Right hindlimb (tissue), 1 donor: ENCODE data around the gene ARL4D.
"Not testable (repeated sequence)": the region's sequence is repeated elsewhere in the genome, so short reads cannot be mapped to it uniquely, and the experiment has no call there.

Experiments
- DNase-seq: peaks from one replicate; pipeline ENCODE4 v3.0.0-alpha.2; 2018

The ARL4D gene

GRCh38 chr17:43398724-43399595 lies at the start of gene ARL4D:
ARL4D (plus strand) TSS chr17:43398993; CDS start chr17:43399733, 740 bp downstream.
- peak; percentile 92 for DNase-seq

DNA sequence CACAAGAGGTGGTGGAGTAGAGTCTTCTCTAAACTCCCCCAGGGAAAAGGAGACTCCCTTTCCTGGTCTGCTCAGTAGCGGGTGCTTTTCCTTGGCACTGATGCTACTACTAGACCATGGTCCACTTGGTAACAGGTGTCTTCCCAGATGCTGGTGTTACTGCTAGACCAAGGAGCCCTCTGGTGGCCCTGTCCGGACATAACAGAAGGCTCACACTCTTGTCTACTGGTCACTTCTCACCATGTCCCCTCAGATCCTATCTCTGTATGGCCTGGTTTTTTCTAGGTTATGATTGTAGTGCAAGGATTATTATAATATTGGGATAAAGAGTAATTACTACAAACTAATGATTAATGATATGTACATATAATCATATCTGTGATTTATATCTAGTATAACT lies 49.7 kb upstream of the ARL4D start:
- DNase-seq = no peak

GRCh38 chr17:43350888-43351361 lies 47.9 kb upstream of the ARL4D start:
- DNase-seq = no peak

- no peak for DNase-seq
These were observed 47.1 kb upstream of the ARL4D start for GRCh38 chr17:43351691-43352090.

DNA sequence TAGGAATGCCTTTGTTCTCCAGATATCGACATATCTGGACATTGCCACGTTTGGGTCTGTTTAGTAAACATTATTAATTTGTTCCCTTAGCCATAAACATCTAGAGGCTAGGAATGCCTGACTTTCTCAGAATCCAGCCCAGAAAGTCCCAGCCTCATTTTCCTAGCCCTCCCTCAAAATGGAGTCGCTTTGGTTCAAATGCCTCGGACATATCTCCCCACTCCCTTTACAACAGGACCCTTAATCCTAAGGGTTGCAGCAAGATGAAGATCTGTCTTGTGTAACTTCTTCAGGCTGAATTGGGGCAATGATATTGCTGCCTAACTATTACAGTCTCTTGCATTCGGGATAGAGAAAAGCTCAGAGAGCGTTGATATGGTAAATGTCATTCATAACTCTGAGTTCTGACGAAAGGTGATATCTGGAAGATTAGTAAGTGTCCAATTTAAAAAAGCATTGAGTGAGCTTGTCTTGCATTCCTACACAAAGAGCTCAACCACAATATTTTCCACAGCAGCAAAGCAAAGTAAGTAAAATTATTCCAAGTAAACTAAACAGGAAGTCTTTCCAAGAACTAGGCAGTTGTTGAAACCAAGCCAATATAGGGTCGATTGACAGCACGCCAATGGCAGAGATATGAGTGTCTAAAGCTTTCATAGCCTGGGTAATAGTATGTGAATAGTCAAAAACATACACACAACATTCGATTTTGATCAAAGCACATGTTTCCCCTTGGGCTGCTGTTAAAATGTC lies 46.0 kb upstream of the ARL4D start:
- DNase-seq = no peak

GRCh38 chr17:43353393-43353792 lies 45.4 kb upstream of the ARL4D start:
- no peak for DNase-seq

- no peak for DNase-seq
These were observed 44.4 kb upstream of the ARL4D start for GRCh38 chr17:43354371-43354770.

GRCh38 chr17:43356450-43356849 lies 42.3 kb upstream of the ARL4D start:
- DNase-seq = no peak

- peak; percentile 73 for DNase-seq
These were observed 41.8 kb upstream of the ARL4D start for GRCh38 chr17:43356999-43357398.

- no peak for DNase-seq
These were observed 39.2 kb upstream of the ARL4D start for GRCh38 chr17:43359469-43360110.

DNA sequence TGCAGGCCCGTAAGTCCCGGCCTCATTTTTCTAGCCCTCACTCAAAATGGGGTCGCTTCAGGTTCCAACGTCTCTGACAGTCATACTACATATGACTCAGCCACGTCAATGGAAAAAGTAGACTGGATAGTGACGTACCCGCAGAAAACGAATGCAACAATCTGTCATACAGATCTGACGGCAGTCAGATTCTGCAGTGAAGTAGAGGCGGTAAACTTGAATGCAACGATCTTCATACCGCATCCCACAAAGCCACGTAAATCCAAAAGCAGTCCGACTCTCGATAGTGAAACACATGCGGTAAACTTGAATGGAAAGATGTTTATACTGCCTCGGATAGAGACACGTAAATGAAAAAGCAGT lies 38.4 kb upstream of the ARL4D start:
- peak; percentile 74 for DNase-seq

DNA sequence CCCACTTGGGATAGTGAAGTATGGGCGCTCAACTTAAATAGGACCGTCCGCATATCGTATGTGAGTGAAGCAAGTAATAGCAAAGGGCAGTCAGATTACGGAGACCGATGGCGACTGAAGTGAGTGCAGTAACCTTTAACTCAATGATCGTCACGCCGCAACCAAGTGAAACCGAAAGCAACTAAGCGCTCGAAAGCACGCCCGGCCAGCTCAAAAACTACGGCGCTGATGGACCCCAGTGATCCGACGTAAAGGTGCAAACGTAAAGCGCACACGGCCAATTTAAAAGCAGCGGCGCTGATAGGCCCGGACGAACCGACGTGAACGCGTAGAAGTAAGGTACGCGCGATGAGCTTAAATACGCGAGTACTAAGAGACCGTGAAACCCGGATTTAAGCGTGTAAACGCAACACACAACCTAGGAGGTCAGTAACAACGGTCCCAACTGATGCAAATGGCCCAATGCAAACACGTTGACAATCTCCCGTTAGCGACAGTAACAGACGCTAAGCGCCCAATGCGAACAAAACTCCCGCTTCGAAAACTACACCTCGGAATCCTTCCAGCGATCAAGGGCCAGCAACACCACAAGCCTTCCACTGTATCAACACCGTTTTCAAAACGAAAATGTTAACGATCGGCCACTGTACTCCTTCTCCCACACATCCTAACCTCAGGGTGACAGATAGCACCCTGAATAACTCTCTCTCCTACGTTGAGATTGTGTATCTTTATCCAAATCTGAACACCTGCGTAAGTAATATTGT lies 37.9 kb upstream of the ARL4D start:
- DNase-seq = peak; percentile 94

- DNase-seq = no peak
These were observed 35.4 kb upstream of the ARL4D start for GRCh38 chr17:43363181-43363925.

DNA sequence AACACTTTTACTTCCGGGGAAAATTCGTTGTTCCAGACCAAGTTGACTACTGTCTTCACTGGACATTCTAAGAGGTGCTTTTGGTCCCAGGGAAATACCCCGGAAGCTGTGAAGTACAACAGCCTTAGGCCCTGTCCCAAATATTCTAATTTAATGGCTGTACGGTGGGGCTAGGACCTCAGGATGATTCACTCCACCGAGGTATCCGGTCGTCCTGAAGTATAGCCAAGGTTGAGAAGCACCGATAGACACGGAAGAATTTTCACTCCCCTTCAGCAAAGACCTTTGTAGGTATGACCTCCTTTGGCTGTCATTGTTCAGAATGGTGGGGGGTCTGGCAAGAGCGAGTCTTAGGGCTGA lies 34.9 kb upstream of the ARL4D start:
- no peak for DNase-seq

DNA sequence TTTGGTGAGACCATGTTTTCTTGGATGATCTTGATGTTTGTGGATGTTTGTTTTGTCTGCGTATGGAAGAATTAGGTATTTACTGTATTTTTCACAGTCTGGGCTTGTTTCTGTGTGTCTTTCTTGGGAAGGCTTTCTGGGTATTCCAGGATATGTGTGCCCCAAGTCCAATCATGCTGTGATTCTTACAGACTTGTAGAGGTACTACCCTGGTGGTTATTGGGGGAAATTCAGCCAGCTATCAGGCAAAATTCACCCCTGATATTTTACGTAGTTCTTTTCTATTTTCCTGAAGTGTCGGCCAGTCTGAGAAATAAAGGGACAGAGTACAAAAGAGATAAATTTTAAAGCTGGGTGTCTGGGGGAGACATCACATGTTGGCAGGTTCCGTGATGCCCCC lies 33.4 kb upstream of the ARL4D start:
- no peak for DNase-seq

- not testable (repeated sequence) for DNase-seq
These were observed 32.9 kb upstream of the ARL4D start for GRCh38 chr17:43365921-43366320.

DNA sequence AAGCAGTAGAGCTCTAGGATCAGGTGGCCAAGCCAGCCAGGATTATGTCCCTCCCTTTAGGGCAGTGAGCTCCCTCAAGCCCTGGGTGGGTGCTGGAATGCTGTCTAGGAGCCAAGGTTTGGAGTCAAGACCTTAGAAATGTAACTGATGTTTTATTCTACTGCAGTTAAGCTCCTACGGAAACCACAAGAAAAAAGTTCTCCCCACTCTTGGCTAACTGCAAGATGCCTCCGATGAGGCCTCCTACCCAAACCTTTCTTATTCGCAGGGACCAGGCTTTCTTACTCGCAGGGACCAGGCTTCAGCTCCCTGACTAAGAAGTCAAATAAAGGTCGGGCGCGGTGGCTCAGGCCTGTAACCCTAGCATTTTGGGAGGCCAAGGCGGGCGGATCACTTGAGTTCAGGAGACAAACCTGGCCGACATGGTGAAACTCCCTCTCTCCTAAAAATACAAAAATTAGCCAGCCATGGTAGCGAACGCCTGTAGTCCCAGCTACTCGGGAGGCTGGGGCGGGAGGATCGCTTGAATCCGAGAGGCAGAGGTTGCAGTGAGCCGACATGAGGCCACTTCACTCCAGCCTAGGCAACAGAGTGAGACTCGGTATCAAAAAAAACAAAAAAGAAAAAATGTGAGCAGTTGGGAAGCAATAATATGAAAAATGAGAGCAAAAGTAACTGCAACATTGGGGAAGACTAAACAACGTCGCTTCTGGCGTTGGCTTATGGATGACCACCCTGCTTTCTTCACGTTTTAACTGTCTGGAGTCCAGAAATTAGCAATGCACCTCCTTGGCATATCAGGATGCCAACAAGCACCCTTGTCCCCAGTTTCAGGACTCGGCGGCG lies 31.7 kb upstream of the ARL4D start:
- no peak for DNase-seq

- DNase-seq = peak; percentile 67
These were observed 31.0 kb upstream of the ARL4D start for GRCh38 chr17:43367737-43368242.

DNA sequence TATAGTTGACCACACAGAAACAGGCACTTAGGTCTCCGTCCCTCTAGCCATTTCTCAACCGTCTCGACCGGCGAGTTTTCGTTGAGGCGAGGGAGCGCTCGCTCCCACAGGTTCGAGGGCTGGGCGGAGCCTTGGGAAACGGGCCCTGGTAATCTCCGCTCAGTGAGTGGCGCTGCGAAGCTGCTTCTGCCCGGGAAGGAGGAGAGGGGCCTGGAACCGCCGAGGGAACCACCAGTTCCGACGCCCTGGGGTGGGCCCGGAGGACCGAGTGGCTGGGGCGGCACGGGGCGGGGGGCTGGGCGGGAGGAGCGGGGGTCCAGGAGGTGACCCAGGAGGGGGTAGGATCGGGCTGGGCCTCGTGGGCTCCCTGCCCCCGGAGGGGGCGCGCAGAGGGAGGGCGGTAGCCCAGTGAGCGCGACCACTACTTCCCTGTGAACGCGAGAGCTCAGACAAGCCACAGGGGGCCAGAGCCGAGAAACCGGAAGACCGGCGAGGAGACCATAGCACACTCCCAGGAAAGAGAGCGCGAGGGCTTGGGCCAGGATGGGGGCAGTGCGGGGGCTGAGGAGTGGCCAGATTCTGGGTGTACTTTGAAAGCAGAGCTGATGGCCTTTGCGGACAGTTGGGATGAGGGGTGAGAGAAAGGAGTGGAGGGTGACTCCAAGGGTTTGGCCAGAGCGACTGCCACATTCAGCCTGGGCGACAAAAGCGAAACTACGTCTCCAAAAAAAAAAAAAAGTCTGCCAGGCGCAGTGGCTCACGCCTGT lies 29.9 kb upstream of the ARL4D start:
- peak; percentile 94 for DNase-seq

DNA sequence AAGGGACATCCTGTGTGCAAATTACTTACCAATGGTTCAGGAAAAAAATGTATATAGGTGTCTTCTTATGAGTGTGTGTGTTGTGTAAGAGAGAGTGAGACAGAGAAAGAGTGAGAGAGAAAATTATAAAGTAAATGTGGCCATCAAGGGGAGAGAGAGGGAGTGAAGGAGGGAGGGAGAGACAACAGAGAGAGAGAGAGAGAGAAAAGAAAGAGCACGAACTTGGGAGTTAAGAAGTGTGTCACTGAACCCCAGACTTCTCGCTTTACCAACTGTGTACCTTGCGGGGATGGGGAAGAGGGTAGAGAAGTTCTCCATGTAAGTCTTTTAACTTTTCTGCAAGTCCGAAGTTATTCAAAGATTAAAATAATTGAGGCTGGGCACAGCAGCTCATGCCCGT lies 28.8 kb upstream of the ARL4D start:
- no peak for DNase-seq
